Measurements from ENCODE around the gene OXCT1.

The OXCT1 gene

DNA sequence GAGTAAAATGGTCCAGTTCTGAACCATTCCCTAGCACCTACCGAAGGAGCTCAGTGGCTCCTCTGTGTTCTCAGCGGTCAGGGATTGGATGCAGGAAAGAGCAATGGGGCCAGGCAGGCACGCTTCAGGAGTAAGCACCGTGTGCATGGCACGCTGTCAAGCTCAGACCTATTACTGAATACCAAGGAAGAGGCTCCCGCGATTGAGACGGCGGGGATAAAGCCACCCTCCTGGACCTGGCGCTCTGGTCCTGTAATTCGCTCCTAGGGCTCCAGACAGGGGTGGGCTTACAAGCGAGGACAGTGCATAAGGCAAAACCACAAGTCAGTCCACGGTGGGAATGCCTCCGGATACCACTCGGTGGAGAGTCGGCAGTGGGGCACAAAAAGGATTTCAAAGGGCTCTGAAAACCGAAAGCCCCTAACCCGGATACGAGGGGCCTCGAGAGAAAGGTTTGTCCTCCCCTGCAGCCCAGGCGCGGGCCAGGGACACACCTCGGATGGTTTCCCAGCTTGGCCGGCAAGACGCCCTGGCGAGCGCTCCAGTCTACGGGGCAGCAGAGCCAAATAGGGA, 988 bp downstream of the OXCT1 start:
- Histone ChIP-seq H3K56ac (ENCODE audit: low read length) (peak overlapping the region; percentile 90), H3K79me2 (ENCODE audit: control insufficient read depth, insufficient read depth, low read length) (no peaks in the 10 kb centered on the region), H2BK5ac (ENCODE audit: low read length) (no peak overlapping the region), H3K27me3 (ENCODE audit: insufficient read depth, low read length, poor library complexity) (peaks cover 2% of the 10 kb centered on the region), H3K27ac (ENCODE audit: low read depth, low read length) (no peak overlapping the region), H3K4ac (ENCODE audit: low read depth, low read length) (no peak overlapping the region), H3K4me3 (ENCODE audit: low read length) (peak overlapping the region; percentile 46), H3K79me1 (ENCODE audit: low read length) (no peaks in the 10 kb centered on the region), H2BK15ac (replicated peaks; ENCODE audit: low read depth) (no peak overlapping the region), H2AK5ac (ENCODE audit: low read length) (no peak overlapping the region), H3K9ac (ENCODE audit: low read length) (peak overlapping the region; percentile 73), H4K5ac (ENCODE audit: low read length) (no peak overlapping the region), H3K4me2 (ENCODE audit: low read length) (peak overlapping the region; percentile 78), H3K18ac (ENCODE audit: low read length) (peak overlapping the region; percentile 24), H3K36me3 (ENCODE audit: control insufficient read depth, insufficient read depth, low read length) (no peaks in the 10 kb centered on the region), H2BK120ac (ENCODE audit: low read depth, low read length) (no peak overlapping the region), H4K8ac (ENCODE audit: low read depth, low read length) (no peak overlapping the region), H3K23ac (ENCODE audit: low read length) (no peak overlapping the region), H3K4me1 (ENCODE audit: control insufficient read depth, low read depth, low read length) (peaks cover 4% of the 10 kb centered on the region)
- DNase-seq, result peak; percentile 43
- WGBS (ENCODE audit: extremely low coverage, insufficient coverage, low lambda C conversion rate), result no CpG with 5 or more reads among the region's 28 CpGs

- Histone ChIP-seq H3K4ac (ENCODE audit: low read depth, low read length) (no peak overlapping the region), H3K36me3 (ENCODE audit: control insufficient read depth, insufficient read depth, low read length) (no peaks in the 10 kb centered on the region), H3K23ac (ENCODE audit: low read length) (no peak overlapping the region), H3K27ac (ENCODE audit: low read depth, low read length) (no peak overlapping the region), H2BK15ac (replicated peaks; ENCODE audit: low read depth) (no peak overlapping the region), H3K79me1 (ENCODE audit: low read length) (no peaks in the 10 kb centered on the region), H3K9ac (ENCODE audit: low read length) (no peak overlapping the region), H3K4me2 (ENCODE audit: low read length) (no peak overlapping the region), H4K5ac (ENCODE audit: low read length) (no peak overlapping the region), H4K8ac (ENCODE audit: low read depth, low read length) (no peak overlapping the region), H3K4me1 (ENCODE audit: control insufficient read depth, low read depth, low read length) (no peaks in the 10 kb centered on the region), H3K79me2 (ENCODE audit: control insufficient read depth, insufficient read depth, low read length) (no peaks in the 10 kb centered on the region), H3K27me3 (ENCODE audit: insufficient read depth, low read length, poor library complexity) (no peaks in the 10 kb centered on the region), H2BK5ac (ENCODE audit: low read length) (no peak overlapping the region), H3K18ac (ENCODE audit: low read length) (no peak overlapping the region), H2AK5ac (ENCODE audit: low read length) (no peak overlapping the region), H2BK120ac (ENCODE audit: low read depth, low read length) (no peak overlapping the region), H3K56ac (ENCODE audit: low read length) (no peak overlapping the region), H3K4me3 (ENCODE audit: low read length) (no peak overlapping the region)
- DNase-seq, result no peak
Measured at GRCh38 chr5:41863871-41864486, 6.2 kb downstream of the OXCT1 start.

DNA sequence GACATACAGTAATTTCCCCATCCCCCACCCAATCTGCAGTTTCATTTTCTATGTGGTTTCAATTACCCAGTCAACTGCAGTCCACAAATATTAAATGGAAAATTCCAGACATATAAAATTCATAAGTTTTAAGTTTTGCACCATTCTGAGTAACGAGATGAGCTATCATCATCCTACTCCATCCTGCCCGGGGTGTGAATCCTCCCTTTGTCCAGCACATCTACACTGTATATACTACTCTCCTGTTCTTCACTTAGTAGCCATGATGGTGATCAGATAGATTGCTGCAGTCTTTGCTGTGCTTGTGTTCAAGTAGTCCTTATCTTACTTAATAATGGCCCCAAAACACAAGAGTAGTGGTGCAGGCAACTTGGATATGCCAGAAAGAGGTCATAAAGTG, 11.3 kb downstream of the OXCT1 start:
- Histone ChIP-seq H3K56ac (ENCODE audit: low read length) (no peak overlapping the region), H4K8ac (ENCODE audit: low read depth, low read length) (no peak overlapping the region), H2AK5ac (ENCODE audit: low read length) (no peak overlapping the region), H3K36me3 (ENCODE audit: control insufficient read depth, insufficient read depth, low read length) (no peaks in the 10 kb centered on the region), H2BK120ac (ENCODE audit: low read depth, low read length) (no peak overlapping the region), H3K23ac (ENCODE audit: low read length) (no peak overlapping the region), H3K27ac (ENCODE audit: low read depth, low read length) (no peak overlapping the region), H2BK15ac (replicated peaks; ENCODE audit: low read depth) (no peak overlapping the region), H3K9ac (ENCODE audit: low read length) (no peak overlapping the region), H3K4me3 (ENCODE audit: low read length) (no peak overlapping the region), H3K4me2 (ENCODE audit: low read length) (no peak overlapping the region), H3K79me2 (ENCODE audit: control insufficient read depth, insufficient read depth, low read length) (no peaks in the 10 kb centered on the region), H3K79me1 (ENCODE audit: low read length) (no peaks in the 10 kb centered on the region), H3K27me3 (ENCODE audit: insufficient read depth, low read length, poor library complexity) (no peaks in the 10 kb centered on the region), H2BK5ac (ENCODE audit: low read length) (no peak overlapping the region), H3K4me1 (ENCODE audit: control insufficient read depth, low read depth, low read length) (no peaks in the 10 kb centered on the region), H3K4ac (ENCODE audit: low read depth, low read length) (no peak overlapping the region), H4K5ac (ENCODE audit: low read length) (no peak overlapping the region), H3K18ac (ENCODE audit: low read length) (no peak overlapping the region)
- DNase-seq, result no peak
- WGBS (ENCODE audit: extremely low coverage, insufficient coverage, low lambda C conversion rate), result no CpG with 5 or more reads among the region's 2 CpGs

DNA sequence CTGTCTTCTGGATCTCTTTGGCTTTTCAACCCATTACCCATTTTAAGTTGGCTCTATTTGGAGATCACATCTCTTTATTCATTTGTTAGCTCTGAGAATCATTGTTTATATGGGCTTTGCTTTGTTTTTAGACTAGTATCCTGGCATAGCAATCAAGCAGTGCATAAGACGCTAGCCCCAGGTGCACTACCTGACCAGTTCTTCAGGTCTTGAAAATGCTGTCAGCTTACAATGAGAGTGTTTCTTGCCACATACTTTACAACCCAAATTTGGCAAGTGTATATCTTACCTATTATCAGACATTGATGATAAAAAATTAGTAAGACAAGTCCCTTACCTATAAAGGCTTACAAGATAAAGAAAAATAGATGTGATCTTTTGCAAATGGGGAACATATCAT, 12.2 kb downstream of the OXCT1 start:
- Histone ChIP-seq H3K9ac (ENCODE audit: low read length) (no peak overlapping the region), H3K56ac (ENCODE audit: low read length) (no peak overlapping the region), H3K79me2 (ENCODE audit: control insufficient read depth, insufficient read depth, low read length) (no peaks in the 10 kb centered on the region), H2BK15ac (replicated peaks; ENCODE audit: low read depth) (no peak overlapping the region), H3K4ac (ENCODE audit: low read depth, low read length) (no peak overlapping the region), H3K4me1 (ENCODE audit: control insufficient read depth, low read depth, low read length) (no peaks in the 10 kb centered on the region), H3K36me3 (ENCODE audit: control insufficient read depth, insufficient read depth, low read length) (no peaks in the 10 kb centered on the region), H3K4me3 (ENCODE audit: low read length) (no peak overlapping the region), H3K79me1 (ENCODE audit: low read length) (no peaks in the 10 kb centered on the region), H3K23ac (ENCODE audit: low read length) (no peak overlapping the region), H2AK5ac (ENCODE audit: low read length) (no peak overlapping the region), H4K8ac (ENCODE audit: low read depth, low read length) (no peak overlapping the region), H3K27ac (ENCODE audit: low read depth, low read length) (no peak overlapping the region), H3K4me2 (ENCODE audit: low read length) (no peak overlapping the region), H2BK120ac (ENCODE audit: low read depth, low read length) (no peak overlapping the region), H3K18ac (ENCODE audit: low read length) (no peak overlapping the region), H3K27me3 (ENCODE audit: insufficient read depth, low read length, poor library complexity) (no peaks in the 10 kb centered on the region), H4K5ac (ENCODE audit: low read length) (no peak overlapping the region), H2BK5ac (ENCODE audit: low read length) (no peak overlapping the region)
- no CpG with 5 or more reads among the region's 1 CpG for WGBS (ENCODE audit: extremely low coverage, insufficient coverage, low lambda C conversion rate)
- DNase-seq, result no peak

DNA sequence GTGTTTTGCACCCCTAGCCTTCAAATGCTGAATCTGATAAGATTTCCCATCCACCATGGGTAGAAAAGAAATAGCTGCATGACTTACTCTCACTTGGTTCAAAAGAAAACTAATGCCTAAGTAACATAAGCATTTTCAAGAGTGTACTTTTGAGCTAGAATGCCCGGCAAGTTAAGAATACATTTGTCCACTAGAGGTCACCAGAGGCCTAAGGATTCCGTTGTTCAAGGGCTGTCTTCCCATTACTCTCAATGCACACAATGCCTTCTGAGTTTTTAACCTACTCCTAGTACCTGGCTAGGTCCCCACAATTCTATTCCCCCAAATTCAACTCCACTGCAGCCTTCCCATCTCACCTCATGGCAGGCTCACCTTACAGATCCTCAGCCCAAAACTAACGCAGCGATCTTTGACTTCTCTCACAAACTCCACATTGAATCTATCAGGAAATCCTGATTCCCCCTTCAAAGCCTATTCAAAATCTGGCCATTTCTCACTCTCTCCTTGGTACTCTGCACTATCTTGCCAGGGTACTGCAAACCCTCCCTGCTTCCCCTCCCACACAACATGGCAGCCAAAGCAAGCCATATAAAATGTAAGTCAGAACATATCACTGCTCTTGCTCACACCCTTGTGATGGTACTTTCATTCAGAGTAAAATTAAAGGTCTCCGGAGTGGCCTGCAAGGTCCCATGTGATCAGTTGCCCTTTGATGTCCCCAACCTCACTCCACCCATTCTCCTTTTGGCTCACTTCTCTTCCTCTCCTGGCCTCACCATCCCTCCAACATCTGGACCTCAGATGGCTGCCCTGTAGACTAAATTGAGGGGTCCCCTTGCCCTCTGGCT, 13.4 kb downstream of the OXCT1 start:
- H3K79me2 ChIP-seq (ENCODE audit: control insufficient read depth, insufficient read depth, low read length), result no peaks in the 10 kb centered on the region
- H2BK5ac ChIP-seq (ENCODE audit: low read length), result no peak overlapping the region
- DNase-seq, result peak; percentile 75
- H3K9ac ChIP-seq (ENCODE audit: low read length), result no peak overlapping the region
- no peaks in the 10 kb centered on the region for H3K36me3 ChIP-seq (ENCODE audit: control insufficient read depth, insufficient read depth, low read length)
- H4K8ac ChIP-seq (ENCODE audit: low read depth, low read length), result no peak overlapping the region
- H3K27ac ChIP-seq (ENCODE audit: low read depth, low read length), result no peak overlapping the region
- H2BK120ac ChIP-seq (ENCODE audit: low read depth, low read length), result no peak overlapping the region
- no peak overlapping the region for H3K56ac ChIP-seq (ENCODE audit: low read length)
- no peak overlapping the region for H4K5ac ChIP-seq (ENCODE audit: low read length)
- H3K18ac ChIP-seq (ENCODE audit: low read length), result no peak overlapping the region
- H3K4me1 ChIP-seq (ENCODE audit: control insufficient read depth, low read depth, low read length), result no peaks in the 10 kb centered on the region
- H2AK5ac ChIP-seq (ENCODE audit: low read length), result no peak overlapping the region
- H3K4me2 ChIP-seq (ENCODE audit: low read length), result no peak overlapping the region
- no CpG with 5 or more reads among the region's 5 CpGs for WGBS (ENCODE audit: extremely low coverage, insufficient coverage, low lambda C conversion rate)
- H3K4ac ChIP-seq (ENCODE audit: low read depth, low read length), result no peak overlapping the region
- H3K79me1 ChIP-seq (ENCODE audit: low read length), result no peaks in the 10 kb centered on the region
- no peak overlapping the region for H3K23ac ChIP-seq (ENCODE audit: low read length)
- no peaks in the 10 kb centered on the region for H3K27me3 ChIP-seq (ENCODE audit: insufficient read depth, low read length, poor library complexity)
- H3K4me3 ChIP-seq (ENCODE audit: low read length), result no peak overlapping the region
- H2BK15ac ChIP-seq (replicated peaks; ENCODE audit: low read depth), result no peak overlapping the region
